Measurements from ENCODE around the gene CCDC190. TPM values are rescaled to one million over a fixed set of nuclear protein-coding genes. Genes with fewer than 3 reads are reported as not detected.

The CCDC190 gene
- total RNA-seq, 1 experiment from 2014 or later: not detected

DNA sequence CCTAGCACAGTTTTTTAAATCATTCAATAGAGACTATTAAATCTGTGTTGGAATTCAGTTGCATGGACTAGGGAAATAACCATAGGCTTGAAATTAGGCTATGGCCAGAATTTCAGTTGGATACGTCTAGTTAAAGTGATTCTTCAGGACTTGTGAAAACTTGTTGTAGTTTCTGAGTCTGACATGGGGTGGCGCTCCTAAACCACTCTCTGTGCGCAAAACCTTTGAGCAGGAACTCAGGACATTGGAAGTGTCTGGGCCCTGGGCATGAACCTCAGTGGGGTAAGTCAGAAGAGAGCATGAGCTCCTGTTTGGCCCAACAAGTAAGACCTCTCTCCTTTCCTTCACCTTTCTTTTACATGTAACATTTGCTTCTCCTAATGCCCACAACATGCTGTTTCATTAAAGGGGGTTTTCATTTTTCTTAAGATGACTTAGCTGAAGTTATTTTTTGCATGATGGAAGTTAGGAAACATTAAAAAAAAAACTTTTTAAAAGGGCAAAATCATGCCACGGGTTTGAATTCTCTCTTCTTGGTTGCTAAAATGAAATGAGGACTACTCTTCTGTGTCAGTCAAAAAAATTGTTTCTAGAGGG lies 17.1 kb upstream of the CCDC190 start:
- Histone ChIP-seq H3K9me2 (ENCODE audit: insufficient read depth) (no peaks in the 10 kb centered on the region), H3K9me3 (ENCODE audit: control insufficient read depth in 1 of 2, insufficient read depth in 1 of 2, low read depth in 1 of 2, low read length in 2 of 2) (no peaks in the 10 kb centered on the region), H3K36me3 (ENCODE audit: control insufficient read depth in 1 of 2, insufficient read depth in 2 of 2, low read length in 2 of 2) (no peaks in the 10 kb centered on the region), H3K4me3 (replicated peaks in 1 of 2; ENCODE audit: low read depth in 1 of 2, low read length in 2 of 2) (no peak overlapping the region), H2AFZ (ENCODE audit: low read depth, low read length, poor library complexity, severe bottlenecking) (no peak overlapping the region), H4K20me1 (ENCODE audit: insufficient read depth) (no peaks in the 10 kb centered on the region), H3K4me1 (ENCODE audit: control insufficient read depth in 1 of 2, insufficient read depth in 2 of 2, low read length in 2 of 2) (no peaks in the 10 kb centered on the region), H3K27ac (ENCODE audit: low read depth, low read length) (no peak overlapping the region), H3K79me2 (ENCODE audit: insufficient read depth, low read length) (no peaks in the 10 kb centered on the region), H3K4me2 (ENCODE audit: low read length) (no peak overlapping the region), H3K27me3 (ENCODE audit: insufficient read depth, low read length) (no peaks in the 10 kb centered on the region), H3K9ac (ENCODE audit: low read length) (no peak overlapping the region)
- BruUV-seq (replicated peaks): no TSS peak
- intact Hi-C loops (cut with micrococcal nuclease): loop anchor here (1.0 to 10.0 kb wide), 4 partner anchors 191 to 647 kb away; partner anchors contain the start of gene RGS4
- RAD21 ChIA-PET (ENCODE audit: low non-redundant PET in 1 of 2, low total read pairs in 2 of 2, uncharacterized antibody in 2 of 2, unreplicated experiment in 2 of 2): interaction anchor here (0.7 to 1.1 kb wide), 3 partner anchors 191 to 438 kb away, joined by 3 to 4 read pairs (median 4); partner anchors contain the start of gene RGS4 (in 1 of the 2)
- TF ChIP-seq SIN3A (IDR thresholded peaks at IDR 0.05; ENCODE audit: low read depth) (no peak), CBX3 (IDR thresholded peaks at IDR 0.05; ENCODE audit: low read depth) (peak; percentile 39; the same call in 1 of the 2 replicates), ELF1 (IDR thresholded peaks at IDR 0.05; ENCODE audit: borderline replicate concordance, low read depth) (no peak), POLR2AphosphoS5 (IDR thresholded peaks at IDR 0.05; ENCODE audit: low read depth, low read length) (no peak), TCF7L2 (IDR thresholded peaks at IDR 0.05; ENCODE audit: borderline replicate concordance, extremely low read depth, insufficient read depth, insufficient read length) (no peak), ZFX (IDR thresholded peaks at IDR 0.05) (no peak), RAD21 (IDR thresholded peaks at IDR 0.05; ENCODE audit: low read depth) (peak; percentile 96), ZNF274 (IDR thresholded peaks at IDR 0.05; ENCODE audit: low read depth, low read length) (no peak)
- TF ChIP-seq, protein P1, sequence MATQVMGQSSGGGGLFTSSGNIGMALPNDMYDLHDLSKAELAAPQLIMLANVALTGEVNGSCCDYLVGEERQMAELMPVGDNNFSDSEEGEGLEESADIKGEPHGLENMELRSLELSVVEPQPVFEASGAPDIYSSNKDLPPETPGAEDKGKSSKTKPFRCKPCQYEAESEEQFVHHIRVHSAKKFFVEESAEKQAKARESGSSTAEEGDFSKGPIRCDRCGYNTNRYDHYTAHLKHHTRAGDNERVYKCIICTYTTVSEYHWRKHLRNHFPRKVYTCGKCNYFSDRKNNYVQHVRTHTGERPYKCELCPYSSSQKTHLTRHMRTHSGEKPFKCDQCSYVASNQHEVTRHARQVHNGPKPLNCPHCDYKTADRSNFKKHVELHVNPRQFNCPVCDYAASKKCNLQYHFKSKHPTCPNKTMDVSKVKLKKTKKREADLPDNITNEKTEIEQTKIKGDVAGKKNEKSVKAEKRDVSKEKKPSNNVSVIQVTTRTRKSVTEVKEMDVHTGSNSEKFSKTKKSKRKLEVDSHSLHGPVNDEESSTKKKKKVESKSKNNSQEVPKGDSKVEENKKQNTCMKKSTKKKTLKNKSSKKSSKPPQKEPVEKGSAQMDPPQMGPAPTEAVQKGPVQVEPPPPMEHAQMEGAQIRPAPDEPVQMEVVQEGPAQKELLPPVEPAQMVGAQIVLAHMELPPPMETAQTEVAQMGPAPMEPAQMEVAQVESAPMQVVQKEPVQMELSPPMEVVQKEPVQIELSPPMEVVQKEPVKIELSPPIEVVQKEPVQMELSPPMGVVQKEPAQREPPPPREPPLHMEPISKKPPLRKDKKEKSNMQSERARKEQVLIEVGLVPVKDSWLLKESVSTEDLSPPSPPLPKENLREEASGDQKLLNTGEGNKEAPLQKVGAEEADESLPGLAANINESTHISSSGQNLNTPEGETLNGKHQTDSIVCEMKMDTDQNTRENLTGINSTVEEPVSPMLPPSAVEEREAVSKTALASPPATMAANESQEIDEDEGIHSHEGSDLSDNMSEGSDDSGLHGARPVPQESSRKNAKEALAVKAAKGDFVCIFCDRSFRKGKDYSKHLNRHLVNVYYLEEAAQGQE (IDR thresholded peaks at IDR 0.05; ENCODE audit: low read depth): no peak
- TF ChIP-seq, protein P2, sequence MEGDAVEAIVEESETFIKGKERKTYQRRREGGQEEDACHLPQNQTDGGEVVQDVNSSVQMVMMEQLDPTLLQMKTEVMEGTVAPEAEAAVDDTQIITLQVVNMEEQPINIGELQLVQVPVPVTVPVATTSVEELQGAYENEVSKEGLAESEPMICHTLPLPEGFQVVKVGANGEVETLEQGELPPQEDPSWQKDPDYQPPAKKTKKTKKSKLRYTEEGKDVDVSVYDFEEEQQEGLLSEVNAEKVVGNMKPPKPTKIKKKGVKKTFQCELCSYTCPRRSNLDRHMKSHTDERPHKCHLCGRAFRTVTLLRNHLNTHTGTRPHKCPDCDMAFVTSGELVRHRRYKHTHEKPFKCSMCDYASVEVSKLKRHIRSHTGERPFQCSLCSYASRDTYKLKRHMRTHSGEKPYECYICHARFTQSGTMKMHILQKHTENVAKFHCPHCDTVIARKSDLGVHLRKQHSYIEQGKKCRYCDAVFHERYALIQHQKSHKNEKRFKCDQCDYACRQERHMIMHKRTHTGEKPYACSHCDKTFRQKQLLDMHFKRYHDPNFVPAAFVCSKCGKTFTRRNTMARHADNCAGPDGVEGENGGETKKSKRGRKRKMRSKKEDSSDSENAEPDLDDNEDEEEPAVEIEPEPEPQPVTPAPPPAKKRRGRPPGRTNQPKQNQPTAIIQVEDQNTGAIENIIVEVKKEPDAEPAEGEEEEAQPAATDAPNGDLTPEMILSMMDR (IDR thresholded peaks at IDR 0.05 in 2 of 3, conservative IDR thresholded peaks at IDR 0.05 in 1 of 3; ENCODE audit: borderline replicate concordance in 1 of 3, insufficient read depth in 1 of 3, low read depth in 2 of 3, low read length in 2 of 3): peak; percentile 81 to 88 (median 85)
- POLR2A ChIA-PET: no interaction called here
- ATAC-seq (peak; percentile 93), DNase-seq (ENCODE audit: low read depth, low spot score) (peak; percentile 68)
- CTCF ChIA-PET: interaction anchor here (0.6 to 1.5 kb wide), 15 partner anchors 21 to 481 kb away, joined by 3 to 28 read pairs (median 4); partner anchors contain the start of gene RGS4

Data from HCT116 (cell line).